BE2C (cell line): Measurements from ENCODE around the gene RANBP17.

Experiments
- DNase-seq: peaks from one replicate; pipeline ENCODE4 v3.0.0-alpha.2; 2020
- H3K27me3 ChIP-seq: fragments of 250-450 bp; sonication (Bioruptor Pico); 2 replicates; pipeline ENCODE4 v1.5.1; 2020; ENCODE audit warnings: mild to moderate bottlenecking
- H3K36me3 ChIP-seq: fragments of 250-450 bp; sonication (Bioruptor Pico); 2 replicates; pipeline ENCODE4 v1.5.1; 2020; ENCODE audit warnings: mild to moderate bottlenecking
- H3K4me1 ChIP-seq: fragments of 250-450 bp; sonication (Bioruptor Pico); 2 replicates; pipeline ENCODE4 v1.5.1; 2020
- H3K4me3 ChIP-seq: 2 replicates; pipeline ENCODE4 v1.5.1; 2011; ENCODE audit warnings: low read depth, low read length
- H3K9me3 ChIP-seq: fragments of 250-450 bp; sonication (Bioruptor Pico); 2 replicates; pipeline ENCODE4 v1.5.1; 2020
- CTCF ChIP-seq: IDR thresholded peaks from 2 replicates; pipeline ENCODE4 v1.5.1; 2012; ENCODE audit warnings: mild to moderate bottlenecking, low read depth, low read length

The RANBP17 gene

GRCh38 chr5:171310212-171310818 is 448.5 kb downstream of the RANBP17 start:
- TF ChIP-seq CTCF = no peak
- no peak for DNase-seq
- Histone ChIP-seq H3K4me1 (peaks cover 18% of the 10 kb centered on the region), H3K27me3 (no peaks in the 10 kb centered on the region), H3K4me3 (no peak overlapping the region), H3K36me3 (no peaks in the 10 kb centered on the region), H3K9me3 (no peaks in the 10 kb centered on the region)

- Histone ChIP-seq H3K4me1 (peaks cover 14% of the 10 kb centered on the region), H3K36me3 (no peaks in the 10 kb centered on the region), H3K4me3 (no peak overlapping the region), H3K9me3 (no peaks in the 10 kb centered on the region), H3K27me3 (no peaks in the 10 kb centered on the region)
- TF ChIP-seq CTCF = no peak
- no peak for DNase-seq
These were observed 449.1 kb downstream of the RANBP17 start for GRCh38 chr5:171310819-171311321.

GRCh38 chr5:171311322-171312077 is 449.7 kb downstream of the RANBP17 start:
- no peak overlapping the region for H3K4me3 ChIP-seq

GRCh38 chr5:171312129-171312974 is 450.5 kb downstream of the RANBP17 start:
- no peak for DNase-seq
- Histone ChIP-seq H3K9me3 (no peaks in the 10 kb centered on the region), H3K36me3 (no peaks in the 10 kb centered on the region), H3K4me1 (no peaks in the 10 kb centered on the region; the same call in 1 of the 2 replicates), H3K27me3 (no peaks in the 10 kb centered on the region), H3K4me3 (no peak overlapping the region)
- TF ChIP-seq CTCF = no peak

More at GRCh38 chr5:171311322-171312077, 449.7 kb downstream of the RANBP17 start:
- no peaks in the 10 kb centered on the region for H3K27me3 ChIP-seq
- no peaks in the 10 kb centered on the region for H3K36me3 ChIP-seq
- no peak for DNase-seq
- H3K4me1 ChIP-seq = peaks cover 7% of the 10 kb centered on the region
- no peaks in the 10 kb centered on the region for H3K9me3 ChIP-seq
- no peak for TF ChIP-seq CTCF

GRCh38 chr5:171313481-171314206 is 451.8 kb downstream of the RANBP17 start:
- no peak for TF ChIP-seq CTCF
- no peaks in the 10 kb centered on the region for H3K27me3 ChIP-seq
- H3K36me3 ChIP-seq = no peaks in the 10 kb centered on the region
- no peak for DNase-seq
- H3K9me3 ChIP-seq = no peaks in the 10 kb centered on the region
- no peaks in the 10 kb centered on the region; the same call in 1 of the 2 replicates for H3K4me1 ChIP-seq
- H3K4me3 ChIP-seq = no peak overlapping the region
